ENCODE data around the gene TAF1D.
A peak's percentile ranks its signal among the peaks of the same experiment; 100 is the strongest.
"Not testable (repeated sequence)": the region's sequence is repeated elsewhere in the genome, so short reads cannot be mapped to it uniquely, and the experiment has no call there.

Gene TAF1D, protein sequence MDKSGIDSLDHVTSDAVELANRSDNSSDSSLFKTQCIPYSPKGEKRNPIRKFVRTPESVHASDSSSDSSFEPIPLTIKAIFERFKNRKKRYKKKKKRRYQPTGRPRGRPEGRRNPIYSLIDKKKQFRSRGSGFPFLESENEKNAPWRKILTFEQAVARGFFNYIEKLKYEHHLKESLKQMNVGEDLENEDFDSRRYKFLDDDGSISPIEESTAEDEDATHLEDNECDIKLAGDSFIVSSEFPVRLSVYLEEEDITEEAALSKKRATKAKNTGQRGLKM

DNA sequence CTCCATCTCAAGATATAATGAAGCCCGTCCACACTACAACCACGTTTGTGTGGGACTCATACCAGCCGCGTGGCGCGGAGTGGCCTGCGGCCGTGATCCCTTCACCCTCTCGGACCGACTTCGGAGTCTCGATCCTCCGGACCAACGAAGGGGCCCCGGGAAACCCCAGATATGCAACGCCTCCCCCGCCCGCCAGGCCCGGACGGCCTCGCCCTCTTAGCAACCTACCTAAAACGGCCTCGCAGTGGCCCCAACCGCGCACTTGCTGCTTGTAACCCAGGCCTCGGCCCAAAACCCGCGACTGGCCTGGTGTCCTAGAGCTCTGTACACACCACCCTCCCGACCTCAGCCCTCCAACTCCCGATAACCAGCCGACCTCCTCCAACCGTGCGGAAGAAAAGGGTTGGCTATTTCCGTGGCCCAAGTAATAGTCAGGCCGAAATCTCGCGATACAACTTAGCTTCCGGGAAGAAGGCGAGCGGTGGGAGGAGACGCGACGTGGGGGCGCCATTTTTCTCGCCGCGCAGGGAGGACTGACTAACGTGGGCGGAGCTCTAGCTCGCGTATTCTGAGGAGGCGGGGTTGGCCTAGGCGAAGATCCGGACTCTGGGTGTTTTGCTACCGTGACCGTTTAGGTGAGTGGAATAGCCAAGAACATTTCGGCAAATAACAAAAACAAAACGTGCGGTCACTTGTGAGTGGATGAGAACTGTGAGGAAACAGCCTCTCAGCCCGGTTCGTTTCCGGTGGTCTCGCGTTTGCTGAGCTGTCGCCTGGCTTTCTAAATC lies at the start of gene TAF1D, which contains the start of gene C11orf54:
Gene TAF1D (minus strand): TSS at position 402 of the 788 bp plus-strand sequence. CDS start 2,191 bp downstream, outside the sequence.
Gene C11orf54 (plus strand): TSS at position 579 of the 788 bp plus-strand sequence. CDS start 5,722 bp downstream, outside the sequence.
- peak; percentile 98 for DNase-seq (ENCODE audit: low spot score)

DNA sequence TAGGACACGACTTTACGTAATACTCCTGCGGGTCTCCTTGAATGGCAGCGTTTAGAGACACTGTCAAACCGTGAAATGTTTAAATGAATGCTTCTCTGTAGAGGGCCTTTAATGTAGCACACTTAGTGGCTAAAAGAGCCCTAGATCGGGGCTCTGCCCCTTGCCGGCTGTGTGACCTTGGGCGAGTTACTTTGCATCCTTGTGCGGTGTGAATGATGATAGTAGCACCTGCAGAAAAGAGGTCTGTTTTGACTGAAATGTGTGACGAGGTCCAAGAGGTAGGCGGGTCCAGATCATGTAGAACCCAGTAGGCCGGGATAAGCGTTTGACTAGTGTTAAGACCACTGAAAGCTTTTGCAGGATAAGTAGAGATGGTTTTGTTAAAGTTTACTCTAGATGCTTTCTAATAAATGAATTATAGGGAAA lies 43.7 kb upstream of the TAF1D start:
- peak; percentile 81 for DNase-seq (ENCODE audit: low spot score)

DNA sequence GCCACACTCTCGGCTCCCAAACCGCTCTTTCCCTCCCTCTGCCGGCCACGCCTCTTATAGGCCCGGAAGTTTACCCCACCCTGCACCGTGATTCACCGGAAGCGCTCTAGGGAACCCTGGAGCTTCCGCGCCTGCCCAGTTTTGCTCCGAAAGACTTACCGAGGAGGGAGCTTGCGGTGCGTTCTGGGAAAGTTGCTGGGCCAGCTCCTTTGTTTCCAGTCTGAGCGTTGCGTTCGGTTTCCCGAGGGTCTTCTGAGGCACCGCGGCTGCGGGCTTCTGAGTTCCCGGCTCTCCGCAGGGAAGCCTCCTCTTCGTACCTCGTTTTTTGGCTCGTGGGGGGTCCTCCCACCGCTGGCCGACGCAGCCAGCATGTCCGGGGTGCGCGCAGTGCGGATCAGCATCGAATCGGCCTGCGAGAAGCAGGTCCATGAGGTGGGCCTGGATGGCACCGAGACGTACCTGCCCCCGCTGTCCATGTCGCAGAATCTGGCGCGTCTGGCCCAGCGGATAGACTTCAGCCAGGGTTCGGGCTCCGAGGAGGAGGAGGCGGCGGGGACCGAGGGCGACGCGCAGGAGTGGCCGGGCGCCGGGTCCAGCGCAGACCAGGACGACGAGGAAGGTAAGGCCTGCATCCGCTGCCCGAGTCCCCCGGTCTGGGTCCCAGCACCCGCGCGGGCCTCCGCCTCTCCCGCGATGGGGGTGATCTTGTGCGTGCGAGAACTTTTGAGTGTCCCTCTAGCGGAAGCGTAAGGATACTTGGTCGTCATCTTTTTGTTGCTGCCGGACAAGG lies 43.0 kb upstream of the TAF1D start, which contains the start of gene MED17:
Gene MED17 (plus strand): TSS at position 138 of the 790 bp plus-strand sequence. CDS start 232 bp downstream, at position 370.
- DNase-seq (ENCODE audit: low spot score) = peak; percentile 94

DNA sequence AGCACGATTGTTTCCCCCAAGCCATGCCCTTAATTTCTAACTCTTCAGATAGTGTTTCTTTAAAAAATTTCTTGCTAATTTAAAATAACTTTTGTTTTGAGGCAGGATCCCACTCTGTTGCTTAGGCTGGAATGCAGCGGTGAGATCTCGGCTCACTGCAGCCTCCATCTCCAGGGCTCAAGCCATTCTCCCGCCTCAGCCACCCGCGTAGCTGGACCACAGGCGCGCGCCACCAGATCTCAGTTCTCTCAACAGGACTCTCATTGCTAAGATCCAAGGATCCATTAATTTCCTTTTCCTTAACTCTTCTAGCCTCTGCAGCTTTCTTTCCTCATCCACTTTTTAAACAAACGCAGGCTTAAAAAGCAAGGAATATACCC lies 42.5 kb upstream of the TAF1D start:
- DNase-seq (ENCODE audit: low spot score) = no peak

- DNase-seq (ENCODE audit: low spot score) = no peak
Observed at GRCh38 chr11:93783362-93783761, 42.1 kb upstream of the TAF1D start.

GRCh38 chr11:93775289-93775688 lies 34.0 kb upstream of the TAF1D start:
- peak; percentile 40 for DNase-seq (ENCODE audit: low spot score)

- not testable (repeated sequence) for DNase-seq (ENCODE audit: low spot score)
Observed at GRCh38 chr11:93774560-93774959, 33.3 kb upstream of the TAF1D start.

- DNase-seq (ENCODE audit: low spot score) = no peak
Observed at GRCh38 chr11:93773601-93774200, 32.4 kb upstream of the TAF1D start.

DNA sequence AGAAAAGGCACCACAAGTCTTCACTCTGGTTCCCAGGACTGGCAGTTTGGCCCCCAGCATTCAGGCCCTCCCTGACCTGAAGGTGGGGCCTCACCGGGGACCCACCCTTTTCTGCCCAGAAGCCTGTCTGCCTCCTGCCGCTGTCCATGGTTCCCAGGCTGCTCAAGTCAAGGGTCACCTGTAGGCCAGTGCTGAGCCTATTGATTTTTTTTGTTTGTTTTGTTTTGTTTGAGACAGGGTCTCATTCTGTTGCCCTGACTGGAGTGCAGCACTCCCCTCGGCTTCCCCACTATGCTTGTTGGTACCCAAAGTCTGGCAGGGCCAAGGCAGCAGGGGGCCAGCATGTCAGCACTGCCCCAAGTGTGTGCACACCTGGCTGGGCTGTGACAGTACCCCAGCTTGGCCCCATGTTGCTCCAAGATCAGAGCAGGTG lies 31.8 kb upstream of the TAF1D start:
- no peak for DNase-seq (ENCODE audit: low spot score)

DNA sequence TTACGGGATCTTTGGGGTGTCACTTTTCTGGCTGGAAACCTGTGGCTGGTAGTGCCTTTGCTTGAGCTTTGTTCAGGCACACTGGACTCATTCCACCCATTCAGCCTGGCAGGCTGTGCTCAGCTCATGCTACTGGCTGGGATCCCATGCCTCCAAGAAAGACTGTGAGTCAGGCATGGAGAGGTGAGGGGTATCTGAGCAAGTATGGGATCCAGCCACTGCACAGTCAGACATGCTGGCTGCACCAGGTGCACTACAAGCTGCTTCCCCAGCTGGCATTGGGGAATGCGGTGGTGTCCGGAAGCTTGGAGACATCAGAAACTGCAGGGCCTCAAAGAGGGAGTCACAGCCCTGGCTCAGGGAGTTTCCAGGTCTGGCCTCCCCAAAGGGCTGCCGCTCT lies 30.8 kb upstream of the TAF1D start:
- no peak for DNase-seq (ENCODE audit: low spot score)

DNA sequence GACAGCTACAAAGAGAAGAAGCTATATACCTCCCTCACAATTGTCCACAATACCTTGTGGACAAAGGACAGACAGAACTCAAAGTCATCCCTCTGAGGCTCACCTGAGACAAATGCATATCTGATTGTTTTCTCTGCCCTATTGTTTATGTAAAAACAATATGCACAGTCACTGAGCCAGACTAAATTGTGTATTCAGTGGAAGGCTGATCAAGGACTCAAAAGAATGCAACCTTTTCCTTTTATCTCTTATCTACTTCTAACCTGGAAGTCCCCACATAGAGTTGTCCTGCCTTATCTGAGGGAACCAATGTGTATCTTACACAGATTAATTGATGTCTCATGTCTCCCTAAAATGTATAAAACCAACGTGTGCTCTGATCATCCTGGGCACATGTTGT lies 28.9 kb upstream of the TAF1D start:
- no peak for DNase-seq (ENCODE audit: low spot score)

DNA sequence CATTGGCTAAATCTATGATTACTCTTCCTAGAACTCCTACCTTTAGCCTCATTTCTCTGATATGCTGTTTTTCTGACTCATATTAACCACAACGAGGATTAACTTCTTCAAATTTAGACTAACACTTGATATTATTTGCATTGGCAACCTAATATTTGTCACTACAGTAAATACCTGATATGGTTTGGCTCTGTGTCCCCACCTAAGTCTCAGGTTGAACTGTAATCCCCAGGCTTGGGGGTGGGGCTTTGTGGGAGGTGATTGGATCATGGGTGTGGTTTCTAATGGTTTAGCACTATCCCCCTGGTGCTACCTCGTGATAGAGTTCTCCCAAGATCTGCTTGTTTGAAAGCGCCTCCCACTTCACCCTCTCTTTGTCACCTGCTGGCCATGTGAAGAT lies 25.7 kb upstream of the TAF1D start:
- DNase-seq (ENCODE audit: low spot score) = no peak

GRCh38 chr11:93766504-93766903 lies 25.2 kb upstream of the TAF1D start:
- DNase-seq (ENCODE audit: low spot score) = no peak

DNA sequence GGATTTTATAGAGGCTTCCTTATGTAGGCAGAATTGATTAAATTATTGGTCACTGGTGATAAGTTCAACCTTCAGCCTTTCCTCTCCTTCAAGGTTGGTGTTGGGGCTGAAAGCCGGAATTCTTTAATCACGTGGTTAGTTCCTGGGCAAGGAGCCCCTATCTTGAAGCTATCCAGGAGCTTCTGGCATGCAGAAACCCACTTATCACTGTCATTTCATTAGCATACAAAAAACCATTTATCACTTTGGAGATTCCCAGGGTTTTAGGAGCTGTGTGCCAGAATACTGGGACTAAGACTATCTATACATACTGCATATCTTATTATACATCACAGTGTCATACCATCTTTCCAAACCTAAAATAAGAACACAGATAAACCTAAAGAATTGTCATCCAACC lies 24.3 kb upstream of the TAF1D start:
- DNase-seq (ENCODE audit: low spot score) = no peak

DNA sequence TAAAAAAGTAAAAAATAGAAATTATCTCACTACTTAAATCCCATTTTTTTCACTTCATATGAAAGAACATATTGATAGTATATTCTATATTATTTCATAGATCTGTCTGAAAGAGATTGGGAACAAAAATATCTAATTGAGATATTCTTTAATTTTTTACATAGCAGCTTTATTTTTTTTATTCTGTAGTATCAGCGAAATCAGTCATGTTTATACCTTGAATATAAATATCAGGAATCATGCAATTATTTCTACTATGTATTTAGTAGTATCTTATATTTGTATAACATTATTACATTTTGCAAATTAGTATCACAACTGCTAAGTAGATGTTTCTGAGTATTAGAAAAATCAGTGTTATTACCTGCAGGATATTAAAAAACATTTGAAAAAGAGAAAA lies 20.6 kb upstream of the TAF1D start:
- no peak for DNase-seq (ENCODE audit: low spot score)

DNA sequence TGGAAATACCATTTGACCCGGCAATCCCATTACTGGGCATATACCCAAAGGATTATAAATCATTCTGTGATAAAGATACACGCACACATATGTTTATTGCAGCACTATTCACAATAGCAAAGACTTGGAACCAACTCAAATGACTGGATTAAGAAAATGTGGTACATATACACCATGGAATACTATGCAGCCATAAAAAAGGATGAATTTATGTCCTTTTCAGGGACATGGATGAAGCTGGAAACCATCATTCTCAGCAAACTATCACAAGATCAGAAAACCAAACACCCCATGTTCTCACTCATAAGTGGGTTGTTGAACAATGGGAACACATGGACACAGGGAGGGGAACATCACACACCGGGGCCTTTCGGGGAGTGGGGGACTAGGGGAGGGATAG lies 17.8 kb upstream of the TAF1D start:
- DNase-seq (ENCODE audit: low spot score) = not testable (repeated sequence)

DNA sequence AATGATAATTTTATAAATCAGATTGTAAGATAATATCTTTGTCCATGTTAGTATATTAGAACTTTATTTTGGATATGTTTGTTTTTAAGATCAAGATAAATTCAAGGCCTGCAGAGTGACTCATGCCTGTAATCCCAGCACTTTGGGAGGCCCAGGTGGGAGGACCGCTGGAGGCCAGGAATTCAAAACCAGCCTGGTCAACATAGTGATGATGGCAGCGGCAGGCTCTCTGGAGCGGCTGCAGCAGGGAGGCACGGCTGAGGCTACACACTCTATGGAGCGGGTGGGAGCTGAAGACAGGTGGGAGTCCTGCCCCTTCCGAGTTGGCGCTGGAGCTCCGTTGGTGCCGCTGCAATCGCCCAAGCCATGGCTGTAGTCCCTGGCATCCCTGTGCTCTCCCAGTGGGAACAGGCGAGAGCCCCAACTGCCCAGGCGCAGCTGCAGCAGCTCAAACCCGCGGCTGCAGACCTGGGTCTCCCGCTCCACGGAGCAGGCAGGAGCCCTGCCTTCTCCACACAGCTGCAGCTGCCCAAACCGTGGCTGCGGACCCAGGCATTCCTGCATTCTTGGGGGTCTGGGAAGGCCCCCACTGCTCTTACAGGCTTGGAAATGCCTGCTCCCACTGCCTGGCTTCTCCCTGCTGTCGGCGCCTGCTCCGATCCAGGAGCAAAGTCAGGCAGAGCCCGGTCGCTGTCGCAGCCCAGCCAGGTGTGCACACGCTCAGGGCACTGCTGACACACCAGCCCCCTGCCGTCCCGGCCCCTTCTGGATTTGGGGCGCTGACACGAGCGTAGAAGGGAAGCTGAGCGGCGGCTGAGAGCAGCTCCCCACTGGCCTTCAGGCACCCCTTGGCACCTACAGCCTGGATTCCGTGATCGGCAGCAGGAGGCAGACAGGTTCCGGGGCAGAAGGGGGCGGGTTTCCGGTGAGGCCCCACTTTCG lies 16.9 kb upstream of the TAF1D start:
- DNase-seq (ENCODE audit: low spot score) = no peak

- DNase-seq (ENCODE audit: low spot score) = no peak
Observed at GRCh38 chr11:93757301-93757700, 16.0 kb upstream of the TAF1D start.

DNA sequence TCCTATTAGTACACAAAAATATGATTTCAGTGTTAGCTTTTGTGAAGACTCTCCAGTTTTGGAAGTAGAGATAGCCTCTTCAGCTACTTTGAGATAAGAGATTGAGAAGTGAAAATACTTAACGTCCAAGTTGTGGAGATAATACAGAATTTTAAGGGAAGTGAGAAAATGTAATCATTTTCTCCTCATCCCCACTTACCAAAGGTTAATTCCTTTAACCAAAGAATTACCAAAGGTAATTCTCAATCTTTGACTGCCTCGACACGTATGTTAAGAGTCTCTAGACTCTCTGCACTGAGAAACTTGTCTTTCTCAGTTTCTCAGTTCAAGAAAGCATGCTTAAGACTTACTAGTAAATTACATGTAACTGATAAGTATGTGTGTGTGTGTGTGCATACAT lies 15.5 kb upstream of the TAF1D start:
- DNase-seq (ENCODE audit: low spot score) = no peak

DNA sequence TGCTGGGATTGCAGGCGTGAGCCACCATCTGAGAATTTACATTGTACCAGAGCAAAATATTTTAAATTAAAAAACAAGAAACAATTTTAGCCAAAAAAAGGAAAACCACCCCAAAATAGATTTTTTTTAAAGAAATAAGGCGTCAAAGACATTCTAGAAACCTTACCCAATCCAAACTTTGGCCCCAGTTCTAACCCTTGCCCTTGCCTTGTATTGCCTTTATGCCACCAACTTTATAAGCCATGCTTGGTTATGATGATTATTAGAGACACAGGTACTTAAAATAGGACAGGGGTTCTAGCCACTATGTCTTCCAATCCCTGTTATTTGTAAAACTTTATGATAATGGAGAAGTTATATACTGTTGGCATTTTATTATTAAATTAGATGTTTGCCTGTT lies 11.9 kb upstream of the TAF1D start:
- DNase-seq (ENCODE audit: low spot score) = no peak

GRCh38 chr11:93751001-93751400 lies 9.7 kb upstream of the TAF1D start:
- DNase-seq (ENCODE audit: low spot score) = no peak

Measured in NAMALWA (cell line).